Activated CD4-positive, alpha-beta memory T cell treated with anti-CD3 and anti-CD28 coated beads for 36 hours (primary cell): Measurements from ENCODE around the gene COX7A2L. TPM values are rescaled to one million over a fixed set of nuclear protein-coding genes. Genes with fewer than 3 reads are reported as not detected.

Experiments used
- CTCF ChIA-PET: fragments of 350-600 bp; sonication (Branson Sonifier 250); formaldehyde crosslinking; loops from one replicate; lab custom pipeline; 2021; ENCODE audit warnings: antibody characterized with exemption, inconsistent platforms; lab: Charles Lee
- POLR2A ChIA-PET: fragments of 350-600 bp; sonication (Branson Sonifier 250); formaldehyde crosslinking; loops from one replicate; lab custom pipeline; 2021; ENCODE audit warnings: antibody characterized with exemption; lab: Charles Lee
- DNase-seq: peaks from one replicate; pipeline ENCODE4 v3.0.0-alpha.2; 2020
- H3K27ac Mint-ChIP-seq: one replicate; pipeline ENCODE4 v1.8.0; 2021; ENCODE audit warnings: mixed read lengths
- H3K27me3 Mint-ChIP-seq: one replicate; pipeline ENCODE4 v1.8.0; 2021; ENCODE audit warnings: mixed read lengths
- H3K36me3 Mint-ChIP-seq: one replicate; pipeline ENCODE4 v1.8.0; 2021; ENCODE audit warnings: mixed read lengths
- H3K4me1 Mint-ChIP-seq: one replicate; pipeline ENCODE4 v1.8.0; 2021; ENCODE audit warnings: low read depth, mixed read lengths
- H3K4me3 Mint-ChIP-seq: one replicate; pipeline ENCODE4 v1.8.0; 2021; ENCODE audit warnings: mild to moderate bottlenecking, mixed read lengths
- H3K9me3 Mint-ChIP-seq: one replicate; pipeline ENCODE4 v1.8.0; 2021; ENCODE audit warnings: mixed read lengths
- intact Hi-C: fragments of 100-400 bp; cut with micrococcal nuclease; formaldehyde crosslinking; loops from one replicate; pipeline ENCODE4 v1.15.1; 2023
- total RNA-seq, 2 experiments: library from RNA; stranded (reverse); gene quantifications; one replicate each; pipeline ENCODE4 v1.2.3, GENCODE V29; 2021

The COX7A2L gene
- total RNA-seq, 2 experiments from 2014 or later, result 102 to 107 TPM

GRCh38 chr2:42324949-42325348, 36.1 kb downstream of the COX7A2L start:
- peaks cover 27% of the 10 kb centered on the region for H3K36me3 Mint-ChIP-seq
- CTCF ChIA-PET, result interaction anchor here (1.7 kb wide), 1 partner anchor 229 kb away, joined by 6 read pairs; no protein-coding TSS in a partner anchor
- peaks cover 18% of the 10 kb centered on the region for H3K4me1 Mint-ChIP-seq
- peak overlapping the region; percentile 38 for H3K27ac Mint-ChIP-seq
- no peak for DNase-seq
- intact Hi-C loops, result no loop called here
- H3K4me3 Mint-ChIP-seq, result no peak overlapping the region
- no peaks in the 10 kb centered on the region for H3K9me3 Mint-ChIP-seq
- POLR2A ChIA-PET, result interaction anchor here (1.0 kb wide), 1 partner anchor 9 kb away, joined by 3 read pairs; no protein-coding TSS in a partner anchor
- H3K27me3 Mint-ChIP-seq, result no peaks in the 10 kb centered on the region

GRCh38 chr2:42324244-42324643, 36.8 kb downstream of the COX7A2L start:
- DNase-seq, result no peak
- Mint-ChIP-seq H3K36me3 (peaks cover 24% of the 10 kb centered on the region), H3K27me3 (no peaks in the 10 kb centered on the region), H3K9me3 (no peaks in the 10 kb centered on the region), H3K4me1 (peaks cover 18% of the 10 kb centered on the region), H3K27ac (no peak overlapping the region), H3K4me3 (no peak overlapping the region)
- intact Hi-C loops, result no loop called here
- ChIA-PET CTCF (interaction anchor here (0.6 to 1.7 kb wide), 2 partner anchors 35 to 228 kb away, joined by 4 to 6 read pairs; no protein-coding TSS in a partner anchor), POLR2A (no interaction called here)

DNA sequence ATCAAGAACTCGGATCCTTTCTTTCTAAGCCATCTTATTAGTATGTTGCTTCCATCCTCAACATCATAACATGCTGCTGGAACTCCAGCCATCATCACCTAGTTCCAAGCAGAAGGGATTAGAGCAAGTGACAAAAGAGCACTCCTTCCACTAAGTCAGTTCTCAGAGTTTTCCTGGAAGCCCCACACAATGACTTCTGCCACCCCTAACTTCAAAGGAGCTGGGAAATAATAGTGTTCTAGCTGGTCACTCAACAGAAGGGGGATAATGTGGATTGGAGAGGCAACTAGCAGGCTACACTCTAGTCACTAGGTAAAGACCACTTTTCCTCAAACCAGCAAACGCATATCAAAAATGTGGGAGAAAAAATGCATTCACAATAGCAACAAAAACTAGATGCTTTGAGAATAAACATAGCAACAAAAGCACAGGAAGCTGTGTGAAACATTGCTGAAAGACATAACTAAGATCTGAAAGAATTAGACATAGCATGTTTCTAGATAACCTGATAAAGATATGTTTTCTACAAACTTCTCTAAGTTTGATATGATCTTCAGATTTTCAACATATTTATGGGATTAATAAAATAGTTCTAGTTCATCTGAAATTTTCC, 39.5 kb downstream of the COX7A2L start:
- no peak overlapping the region for H3K4me3 Mint-ChIP-seq
- H3K36me3 Mint-ChIP-seq, result peaks cover 31% of the 10 kb centered on the region
- POLR2A ChIA-PET, result no interaction called here
- DNase-seq, result no peak
- H3K27me3 Mint-ChIP-seq, result no peaks in the 10 kb centered on the region
- no peaks in the 10 kb centered on the region for H3K9me3 Mint-ChIP-seq
- H3K27ac Mint-ChIP-seq, result peak overlapping the region; percentile 23
- peaks cover 27% of the 10 kb centered on the region for H3K4me1 Mint-ChIP-seq
- intact Hi-C loops, result no loop called here
- CTCF ChIA-PET, result interaction anchor here (0.6 to 1.3 kb wide), 2 partner anchors 7 to 225 kb away, joined by 4 read pairs; no protein-coding TSS in a partner anchor

- H3K4me1 Mint-ChIP-seq, result peaks cover 42% of the 10 kb centered on the region
- no peak overlapping the region for H3K27ac Mint-ChIP-seq
These were observed 41.8 kb downstream of the COX7A2L start for GRCh38 chr2:42319265-42319664.

GRCh38 chr2:42317945-42318344, 43.1 kb downstream of the COX7A2L start:
- peaks cover 42% of the 10 kb centered on the region for H3K4me1 Mint-ChIP-seq
- no peaks in the 10 kb centered on the region for H3K27me3 Mint-ChIP-seq
- peak overlapping the region; percentile 75 for H3K27ac Mint-ChIP-seq
- POLR2A ChIA-PET, result no interaction called here
- no peak overlapping the region for H3K4me3 Mint-ChIP-seq
- H3K36me3 Mint-ChIP-seq, result peaks cover 41% of the 10 kb centered on the region
- DNase-seq, result no peak
- intact Hi-C loops, result loop anchor here (5.0 kb wide), 1 partner anchor 44 kb away; the partner anchor contains the start of gene COX7A2L
- CTCF ChIA-PET, result interaction anchor here (3.2 kb wide), 1 partner anchor 10 kb away, joined by 15 read pairs; no protein-coding TSS in a partner anchor
- no peaks in the 10 kb centered on the region for H3K9me3 Mint-ChIP-seq

More at GRCh38 chr2:42319265-42319664, 41.8 kb downstream of the COX7A2L start:
- Mint-ChIP-seq H3K9me3 (no peaks in the 10 kb centered on the region), H3K36me3 (peaks cover 41% of the 10 kb centered on the region), H3K4me3 (no peak overlapping the region), H3K27me3 (no peaks in the 10 kb centered on the region)
- ChIA-PET POLR2A (no interaction called here), CTCF (interaction anchor here (1.2 to 1.4 kb wide), 2 partner anchors 9 to 81 kb away, joined by 5 to 13 read pairs; no protein-coding TSS in a partner anchor)
- intact Hi-C loops, result loop anchor here (1.0 to 5.0 kb wide), 2 partner anchors 8 to 43 kb away; partner anchors contain the start of gene COX7A2L
- no peak for DNase-seq

- POLR2A ChIA-PET, result no interaction called here
- no peak for DNase-seq
- H3K27me3 Mint-ChIP-seq, result no peaks in the 10 kb centered on the region
- H3K4me1 Mint-ChIP-seq, result peaks cover 42% of the 10 kb centered on the region
- no peak overlapping the region for H3K4me3 Mint-ChIP-seq
- H3K9me3 Mint-ChIP-seq, result no peaks in the 10 kb centered on the region
- CTCF ChIA-PET, result interaction anchor here (1.5 to 3.2 kb wide), 2 partner anchors 11 to 221 kb away, joined by 3 to 15 read pairs; no protein-coding TSS in a partner anchor
- H3K27ac Mint-ChIP-seq, result peak overlapping the region; percentile 75
- intact Hi-C loops, result loop anchor here (5.0 kb wide), 1 partner anchor 45 kb away; the partner anchor contains the start of gene COX7A2L
- H3K36me3 Mint-ChIP-seq, result peaks cover 41% of the 10 kb centered on the region
These were observed 43.5 kb downstream of the COX7A2L start for GRCh38 chr2:42317486-42317885.

- Mint-ChIP-seq H3K4me3 (no peak overlapping the region), H3K36me3 (peaks cover 40% of the 10 kb centered on the region), H3K9me3 (no peaks in the 10 kb centered on the region), H3K27me3 (no peaks in the 10 kb centered on the region), H3K27ac (peak overlapping the region; percentile 58), H3K4me1 (peaks cover 39% of the 10 kb centered on the region)
- intact Hi-C loops, result loop anchor here (5.0 kb wide), 1 partner anchor 45 kb away; the partner anchor contains the start of gene COX7A2L
- ChIA-PET CTCF (interaction anchor here (1.5 to 3.2 kb wide), 2 partner anchors 11 to 220 kb away, joined by 3 to 15 read pairs; no protein-coding TSS in a partner anchor), POLR2A (interaction anchor here (0.6 kb wide), 1 partner anchor 270 kb away, joined by 3 read pairs; no protein-coding TSS in a partner anchor)
- DNase-seq, result no peak
These were observed 44.1 kb downstream of the COX7A2L start for GRCh38 chr2:42316910-42317309.

DNA sequence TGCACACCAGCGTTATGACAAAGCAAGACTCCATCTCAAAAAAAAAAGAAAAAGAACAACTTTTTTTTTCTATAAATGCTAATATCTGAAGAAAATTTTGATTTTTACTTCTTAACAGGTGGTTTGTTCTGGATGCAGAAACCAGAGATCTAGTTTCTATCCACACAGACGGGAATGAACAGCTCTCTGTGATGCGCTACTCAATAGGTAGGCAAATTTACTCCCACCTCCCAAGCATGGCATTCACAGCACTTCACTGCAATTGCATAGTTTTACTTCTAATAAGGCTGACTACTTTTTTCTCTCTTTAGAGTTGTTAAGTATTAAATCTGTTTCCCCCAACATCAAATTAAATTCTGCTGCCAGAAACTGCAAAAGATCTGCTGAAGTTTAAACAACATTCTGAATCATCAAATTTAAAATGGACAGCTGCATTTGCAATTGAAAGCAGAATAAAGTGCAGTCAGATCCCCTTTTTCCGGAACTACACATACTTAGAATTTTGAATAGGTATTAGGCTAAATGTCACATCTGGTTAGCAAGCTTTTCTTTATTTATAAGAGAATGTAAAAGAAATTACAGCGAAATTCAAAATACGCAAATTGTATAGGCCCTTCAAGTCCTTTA, 45.1 kb downstream of the COX7A2L start:
- CTCF ChIA-PET, result interaction anchor here (1.3 to 3.2 kb wide), 3 partner anchors 12 to 233 kb away, joined by 3 to 15 read pairs (median 4); no protein-coding TSS in a partner anchor
- Mint-ChIP-seq H3K4me3 (no peak overlapping the region), H3K36me3 (peaks cover 40% of the 10 kb centered on the region), H3K9me3 (no peaks in the 10 kb centered on the region), H3K27ac (no peak overlapping the region), H3K4me1 (peaks cover 34% of the 10 kb centered on the region), H3K27me3 (no peaks in the 10 kb centered on the region)
- intact Hi-C loops, result loop anchor here (5.0 kb wide), 1 partner anchor 46 kb away; the partner anchor contains the start of gene COX7A2L
- POLR2A ChIA-PET, result interaction anchor here (0.7 kb wide), 1 partner anchor 10 kb away, joined by 3 read pairs; no protein-coding TSS in a partner anchor
- no peak for DNase-seq

GRCh38 chr2:42314892-42315468, 46.0 kb downstream of the COX7A2L start:
- Mint-ChIP-seq H3K9me3 (no peaks in the 10 kb centered on the region), H3K27ac (peak overlapping the region; percentile 54), H3K27me3 (no peaks in the 10 kb centered on the region), H3K36me3 (peaks cover 34% of the 10 kb centered on the region), H3K4me3 (no peak overlapping the region), H3K4me1 (peaks cover 29% of the 10 kb centered on the region)
- POLR2A ChIA-PET, result interaction anchor here (0.6 kb wide), 1 partner anchor 486 kb away, joined by 4 read pairs; no protein-coding TSS in a partner anchor
- no peak for DNase-seq
- CTCF ChIA-PET, result interaction anchor here (0.6 to 3.2 kb wide), 2 partner anchors 7 to 13 kb away, joined by 4 to 15 read pairs; no protein-coding TSS in a partner anchor
- intact Hi-C loops, result loop anchor here (5.0 kb wide), 1 partner anchor 47 kb away; the partner anchor contains the start of gene COX7A2L

DNA sequence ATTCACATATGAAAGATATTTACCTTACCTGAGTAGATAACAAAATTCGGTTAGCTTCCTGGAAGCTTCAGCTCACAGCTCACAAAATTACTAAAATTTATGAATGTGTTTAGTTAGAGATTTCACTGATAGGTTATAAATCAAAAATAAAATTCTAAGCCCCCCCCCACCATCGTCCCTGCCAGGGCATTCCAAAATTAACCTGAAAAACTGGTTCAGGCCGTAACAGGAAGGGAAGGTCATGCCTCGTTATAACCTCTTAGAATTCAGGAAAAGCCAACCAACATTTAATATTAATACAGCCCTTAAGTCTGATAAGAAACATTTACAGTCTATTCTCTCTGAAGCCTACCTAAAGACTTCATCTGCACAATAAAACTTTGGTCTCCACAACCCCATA, 48.9 kb downstream of the COX7A2L start:
- Mint-ChIP-seq H3K36me3 (peaks cover 28% of the 10 kb centered on the region), H3K9me3 (no peaks in the 10 kb centered on the region)

GRCh38 chr2:42310007-42310515, 51.0 kb downstream of the COX7A2L start:
- no peak for DNase-seq
- POLR2A ChIA-PET, result no interaction called here
- CTCF ChIA-PET, result interaction anchor here (0.9 kb wide), 1 partner anchor 18 kb away, joined by 3 read pairs; no protein-coding TSS in a partner anchor
- Mint-ChIP-seq H3K4me3 (no peak overlapping the region), H3K27me3 (no peaks in the 10 kb centered on the region), H3K4me1 (peaks cover 27% of the 10 kb centered on the region), H3K27ac (peak overlapping the region; percentile 47), H3K36me3 (peaks cover 27% of the 10 kb centered on the region), H3K9me3 (no peaks in the 10 kb centered on the region)
- intact Hi-C loops, result no loop called here

More for the DNA sequence above, 48.9 kb downstream of the COX7A2L start:
- CTCF ChIA-PET, result no interaction called here
- no peaks in the 10 kb centered on the region for H3K27me3 Mint-ChIP-seq
- no peak overlapping the region for H3K4me3 Mint-ChIP-seq
- H3K27ac Mint-ChIP-seq, result no peak overlapping the region
- intact Hi-C loops, result no loop called here
- POLR2A ChIA-PET, result no interaction called here
- peaks cover 30% of the 10 kb centered on the region for H3K4me1 Mint-ChIP-seq
- no peak for DNase-seq
